ENCODE data around the gene PCDHGA6. TPM values are rescaled to one million over a fixed set of nuclear protein-coding genes. Genes with fewer than 3 reads are reported as not detected.
"Not testable (repeated sequence)": the region's sequence is repeated elsewhere in the genome, so short reads cannot be mapped to it uniquely, and the experiment has no call there.

Gene PCDHGA6
- polyA plus RNA-seq, 10 donors: 2.4 to 5.4 (median 3.4) TPM

DNA sequence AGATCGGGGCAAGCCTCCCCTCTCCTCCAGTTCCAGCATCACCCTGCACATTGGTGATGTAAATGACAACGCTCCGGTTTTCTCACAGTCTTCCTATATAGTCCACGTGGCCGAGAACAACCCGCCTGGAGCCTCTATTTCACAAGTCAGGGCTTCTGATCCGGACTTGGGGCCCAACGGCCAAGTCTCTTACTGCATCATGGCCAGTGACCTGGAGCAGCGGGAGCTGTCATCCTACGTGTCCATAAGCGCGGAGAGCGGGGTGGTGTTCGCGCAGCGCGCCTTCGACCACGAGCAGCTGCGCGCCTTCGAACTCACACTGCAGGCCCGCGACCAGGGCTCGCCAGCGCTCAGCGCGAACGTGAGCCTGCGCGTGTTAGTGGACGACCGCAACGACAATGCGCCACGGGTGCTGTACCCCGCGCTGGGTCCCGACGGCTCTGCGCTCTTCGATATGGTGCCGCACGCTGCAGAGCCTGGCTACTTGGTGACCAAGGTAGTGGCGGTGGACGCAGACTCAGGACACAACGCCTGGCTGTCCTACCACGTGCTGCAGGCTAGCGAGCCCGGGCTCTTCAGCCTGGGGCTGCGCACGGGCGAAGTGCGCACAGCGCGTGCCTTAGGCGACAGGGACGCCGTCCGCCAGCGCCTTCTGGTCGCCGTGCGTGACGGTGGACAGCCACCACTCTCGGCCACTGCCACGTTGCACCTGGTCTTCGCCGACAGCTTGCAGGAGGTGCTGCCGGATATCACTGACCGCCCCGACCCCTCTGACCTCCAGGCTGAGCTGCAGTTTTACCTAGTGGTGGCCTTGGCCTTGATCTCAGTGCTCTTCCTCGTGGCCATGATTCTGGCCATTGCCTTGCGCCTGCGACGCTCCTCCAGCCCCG, 15.7 kb downstream of the PCDHGA6 start:
- DNase-seq: no peak

DNA sequence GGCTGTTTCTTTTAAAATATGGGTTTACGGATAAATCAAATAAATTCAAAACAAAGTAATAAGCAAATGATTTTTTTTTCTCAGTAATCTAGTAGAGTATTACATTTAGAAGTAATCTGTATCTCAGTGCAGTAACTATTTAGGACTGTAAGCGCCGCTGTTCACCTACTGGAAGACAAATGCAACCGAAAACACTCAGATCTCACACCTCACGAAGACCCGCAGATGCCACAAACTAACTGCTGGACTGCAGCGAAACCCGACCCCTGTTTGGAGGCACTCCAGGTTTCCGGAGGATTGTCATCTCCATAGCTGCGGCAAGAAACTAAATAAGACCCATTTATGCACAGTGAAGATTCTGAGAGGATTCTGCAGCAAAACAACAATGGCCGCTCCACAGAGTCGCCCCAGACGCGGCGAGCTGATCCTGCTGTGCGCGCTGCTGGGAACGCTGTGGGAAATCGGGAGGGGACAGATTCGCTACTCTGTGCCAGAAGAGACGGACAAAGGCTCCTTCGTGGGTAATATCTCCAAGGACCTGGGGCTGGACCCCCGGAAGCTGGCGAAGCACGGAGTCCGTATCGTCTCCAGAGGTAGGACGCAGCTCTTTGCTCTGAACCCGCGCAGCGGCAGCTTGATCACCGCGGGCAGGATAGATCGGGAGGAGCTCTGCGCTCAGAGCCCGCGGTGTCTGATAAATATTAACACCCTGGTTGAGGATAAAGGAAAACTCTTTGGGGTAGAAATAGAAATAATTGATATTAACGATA, 18.9 kb downstream of the PCDHGA6 start, which contains the start of gene PCDHGA8:
Gene PCDHGA8, plus strand, starts transcription at position 205 of the 770 bp plus-strand sequence. Its CDS starts 181 bp downstream, at position 386.
- no peak for DNase-seq

DNA sequence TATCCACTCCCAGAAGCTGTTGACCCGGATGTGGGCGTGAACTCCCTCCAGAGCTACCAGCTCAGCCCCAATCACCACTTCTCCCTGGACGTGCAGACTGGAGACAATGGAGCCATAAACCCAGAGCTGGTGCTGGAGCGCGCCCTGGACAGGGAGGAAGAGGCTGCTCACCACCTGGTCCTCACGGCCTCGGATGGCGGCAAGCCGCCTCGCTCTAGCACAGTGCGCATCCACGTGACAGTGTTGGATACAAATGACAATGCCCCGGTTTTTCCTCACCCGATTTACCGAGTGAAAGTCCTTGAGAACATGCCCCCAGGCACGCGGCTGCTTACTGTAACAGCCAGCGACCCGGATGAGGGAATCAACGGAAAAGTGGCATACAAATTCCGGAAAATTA, 19.6 kb downstream of the PCDHGA6 start:
- no peak for DNase-seq

DNA sequence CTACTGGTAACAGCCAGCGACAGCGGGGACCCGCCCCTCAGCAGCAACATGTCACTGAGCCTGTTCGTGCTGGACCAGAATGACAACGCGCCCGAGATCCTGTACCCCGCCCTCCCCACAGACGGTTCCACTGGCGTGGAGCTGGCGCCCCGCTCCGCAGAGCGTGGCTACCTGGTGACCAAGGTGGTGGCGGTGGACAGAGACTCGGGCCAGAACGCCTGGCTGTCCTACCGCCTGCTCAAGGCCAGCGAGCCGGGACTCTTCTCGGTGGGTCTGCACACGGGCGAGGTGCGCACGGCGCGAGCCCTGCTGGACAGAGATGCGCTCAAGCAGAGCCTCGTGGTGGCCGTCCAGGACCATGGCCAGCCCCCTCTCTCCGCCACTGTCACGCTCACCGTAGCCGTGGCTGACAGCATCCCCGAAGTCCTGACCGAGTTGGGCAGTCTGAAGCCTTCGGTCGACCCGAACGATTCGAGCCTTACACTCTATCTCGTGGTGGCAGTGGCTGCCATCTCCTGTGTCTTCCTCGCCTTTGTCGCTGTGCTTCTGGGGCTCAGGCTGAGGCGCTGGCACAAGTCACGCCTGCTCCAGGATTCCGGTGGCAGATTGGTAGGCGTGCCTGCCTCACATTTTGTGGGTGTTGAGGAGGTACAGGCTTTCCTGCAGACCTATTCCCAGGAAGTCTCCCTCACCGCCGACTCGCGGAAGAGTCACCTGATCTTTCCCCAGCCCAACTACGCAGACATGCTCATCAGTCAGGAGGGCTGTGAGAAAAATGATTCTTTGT, 20.9 kb downstream of the PCDHGA6 start:
- DNase-seq: not testable (repeated sequence)

DNA sequence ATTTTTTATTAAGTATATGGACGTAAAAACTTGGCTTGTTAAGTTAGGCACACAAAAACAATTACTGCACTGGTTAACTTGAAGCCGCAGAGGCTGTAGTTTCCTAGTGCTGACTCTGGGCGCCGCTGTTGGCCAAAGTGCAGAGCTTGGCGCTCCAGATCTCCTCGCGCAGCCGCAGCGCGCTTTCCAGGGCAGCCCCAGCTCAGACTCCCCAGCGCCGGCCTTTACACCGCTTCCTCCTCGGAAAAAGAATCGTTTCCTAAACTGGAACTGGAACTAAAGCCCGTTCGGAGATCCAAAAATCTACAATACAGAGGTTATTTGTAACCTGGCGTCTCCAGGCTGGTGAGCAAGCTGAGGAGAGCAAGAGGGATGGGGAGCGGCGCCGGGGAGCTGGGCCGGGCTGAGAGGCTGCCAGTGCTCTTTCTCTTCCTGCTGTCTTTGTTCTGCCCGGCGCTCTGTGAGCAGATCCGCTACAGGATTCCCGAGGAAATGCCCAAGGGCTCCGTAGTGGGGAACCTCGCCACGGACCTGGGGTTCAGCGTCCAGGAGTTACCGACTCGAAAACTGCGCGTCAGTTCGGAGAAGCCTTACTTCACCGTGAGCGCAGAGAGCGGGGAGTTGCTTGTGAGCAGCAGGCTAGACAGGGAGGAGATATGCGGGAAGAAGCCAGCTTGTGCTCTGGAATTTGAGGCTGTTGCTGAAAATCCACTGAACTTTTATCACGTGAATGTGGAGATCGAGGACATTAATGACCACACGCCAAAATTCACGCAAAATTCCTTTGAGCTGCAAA, 24.3 kb downstream of the PCDHGA6 start, which contains the start of gene PCDHGB5:
Gene PCDHGB5, plus strand, starts transcription at position 192 of the 796 bp plus-strand sequence. Its CDS starts 181 bp downstream, at position 373.
- DNase-seq: peak in 1 of 3 donors; percentile 24

DNA sequence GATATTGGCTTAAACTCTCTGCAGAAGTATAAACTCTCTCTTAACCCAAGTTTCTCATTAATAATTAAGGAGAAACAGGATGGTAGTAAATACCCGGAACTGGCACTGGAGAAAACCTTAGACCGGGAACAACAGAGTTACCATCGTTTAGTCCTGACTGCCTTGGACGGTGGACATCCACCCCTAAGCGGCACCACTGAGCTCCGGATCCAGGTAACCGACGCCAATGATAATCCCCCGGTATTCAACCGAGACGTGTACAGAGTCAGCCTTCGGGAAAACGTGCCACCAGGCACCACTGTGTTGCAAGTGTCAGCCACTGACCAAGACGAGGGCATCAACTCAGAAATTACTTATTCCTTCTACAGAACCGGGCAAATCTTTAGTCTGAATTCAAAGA, 24.9 kb downstream of the PCDHGA6 start:
- no peak for DNase-seq

DNA sequence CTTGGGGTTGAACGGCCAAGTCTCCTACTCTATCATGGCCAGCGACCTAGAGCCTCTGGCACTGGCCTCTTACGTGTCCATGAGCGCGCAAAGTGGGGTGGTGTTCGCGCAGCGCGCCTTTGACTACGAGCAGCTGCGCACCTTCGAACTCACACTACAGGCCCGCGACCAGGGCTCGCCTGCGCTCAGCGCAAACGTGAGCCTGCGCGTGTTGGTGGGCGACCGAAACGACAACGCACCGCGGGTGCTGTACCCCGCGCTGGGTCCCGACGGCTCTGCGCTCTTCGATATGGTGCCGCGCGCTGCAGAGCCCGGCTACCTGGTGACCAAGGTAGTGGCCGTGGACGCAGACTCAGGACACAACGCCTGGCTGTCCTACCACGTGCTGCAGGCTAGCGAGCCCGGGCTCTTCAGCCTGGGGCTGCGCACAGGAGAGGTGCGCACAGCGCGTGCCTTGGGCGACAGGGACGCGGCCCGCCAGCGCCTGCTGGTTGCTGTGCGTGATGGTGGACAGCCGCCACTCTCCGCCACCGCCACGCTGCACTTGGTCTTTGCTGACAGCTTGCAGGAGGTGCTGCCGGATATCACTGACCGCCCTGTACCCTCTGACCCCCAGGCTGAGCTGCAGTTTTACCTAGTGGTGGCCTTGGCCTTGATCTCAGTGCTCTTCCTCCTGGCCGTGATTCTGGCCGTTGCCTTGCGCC, 26.0 kb downstream of the PCDHGA6 start:
- DNase-seq: no peak

DNA sequence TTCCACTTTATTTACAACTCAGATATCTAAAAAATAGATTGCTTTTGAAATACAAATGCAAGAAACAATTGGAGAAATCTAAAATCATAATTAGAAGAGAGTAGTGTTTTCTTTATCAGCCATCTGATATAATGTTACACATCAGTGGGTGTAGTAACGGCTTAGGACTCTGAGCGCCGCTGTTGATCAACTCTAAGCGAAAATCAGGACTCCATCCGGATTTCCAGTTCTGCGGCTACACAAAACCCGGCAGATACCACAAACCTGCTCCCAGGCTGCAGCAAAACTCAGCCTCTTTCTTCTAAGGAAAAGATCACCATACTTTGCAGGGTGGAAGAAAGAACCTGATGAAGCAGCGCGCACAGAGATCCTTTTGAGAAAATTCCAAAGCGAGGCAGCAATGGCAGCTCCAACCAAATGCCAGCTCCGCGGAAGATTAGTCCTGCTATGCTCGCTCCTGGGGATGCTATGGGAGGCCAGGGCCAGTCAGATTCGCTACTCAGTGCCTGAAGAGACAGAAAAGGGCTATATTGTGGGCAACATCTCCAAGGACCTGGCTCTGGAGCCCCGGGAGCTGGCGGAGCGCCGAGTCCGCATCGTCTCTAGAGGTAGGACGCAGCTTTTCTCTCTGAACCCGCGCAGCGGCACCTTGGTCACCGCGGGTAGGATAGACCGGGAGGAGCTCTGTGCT, 29.0 kb downstream of the PCDHGA6 start, which contains the start of gene PCDHGA9:
Gene PCDHGA9, plus strand, starts transcription at position 226 of the 691 bp plus-strand sequence. Its CDS starts 175 bp downstream, at position 401.
- DNase-seq: no peak

DNA sequence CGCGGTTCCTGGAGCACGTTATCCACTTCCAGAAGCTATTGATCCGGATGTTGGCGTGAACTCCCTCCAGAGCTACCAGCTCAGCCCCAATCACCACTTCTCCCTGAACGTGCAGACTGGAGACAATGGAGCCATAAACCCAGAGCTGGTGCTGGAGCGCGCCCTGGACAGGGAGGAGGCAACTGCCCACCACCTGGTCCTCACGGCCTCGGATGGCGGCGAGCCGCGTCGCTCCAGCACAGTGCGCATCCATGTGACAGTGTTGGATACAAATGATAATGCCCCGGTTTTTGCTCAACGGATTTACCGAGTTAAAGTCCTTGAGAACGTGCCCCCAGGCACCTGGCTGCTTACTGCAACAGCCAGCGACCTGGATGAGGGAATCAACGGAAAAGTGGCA, 29.7 kb downstream of the PCDHGA6 start:
- DNase-seq: no peak

DNA sequence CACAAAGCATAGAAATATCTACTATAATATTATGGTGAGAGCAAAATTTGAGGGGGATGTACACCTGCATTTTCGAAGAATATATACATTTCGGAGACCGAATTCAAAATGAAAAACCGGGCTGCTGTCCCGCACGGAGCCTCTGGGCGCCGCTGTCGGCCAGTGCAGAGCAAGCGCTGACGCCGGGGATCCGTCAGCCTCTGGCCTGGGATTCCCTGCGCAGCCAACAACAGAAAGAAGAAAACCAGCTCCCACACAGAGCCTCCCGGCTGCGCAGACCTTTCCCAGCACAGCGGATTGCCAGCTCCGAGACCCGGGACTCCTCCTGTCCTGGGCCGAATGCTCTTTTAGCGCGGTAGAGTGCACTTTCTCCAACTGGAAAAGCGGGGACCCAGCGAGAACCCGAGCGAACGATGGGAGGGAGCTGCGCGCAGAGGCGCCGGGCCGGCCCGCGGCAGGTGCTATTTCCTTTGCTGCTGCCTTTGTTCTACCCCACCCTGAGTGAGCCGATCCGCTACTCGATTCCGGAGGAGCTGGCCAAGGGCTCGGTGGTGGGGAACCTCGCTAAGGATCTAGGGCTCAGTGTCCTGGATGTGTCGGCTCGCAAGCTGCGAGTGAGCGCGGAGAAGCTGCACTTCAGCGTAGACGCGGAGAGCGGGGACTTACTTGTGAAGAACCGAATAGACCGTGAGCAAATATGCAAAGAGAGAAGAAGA, 34.3 kb downstream of the PCDHGA6 start, which contains the start of gene PCDHGB6:
Gene PCDHGB6, plus strand, starts transcription at position 232 of the 716 bp plus-strand sequence. Its CDS starts 182 bp downstream, at position 414.
- DNase-seq: peak in 1 of 3 donors; percentile 57

DNA sequence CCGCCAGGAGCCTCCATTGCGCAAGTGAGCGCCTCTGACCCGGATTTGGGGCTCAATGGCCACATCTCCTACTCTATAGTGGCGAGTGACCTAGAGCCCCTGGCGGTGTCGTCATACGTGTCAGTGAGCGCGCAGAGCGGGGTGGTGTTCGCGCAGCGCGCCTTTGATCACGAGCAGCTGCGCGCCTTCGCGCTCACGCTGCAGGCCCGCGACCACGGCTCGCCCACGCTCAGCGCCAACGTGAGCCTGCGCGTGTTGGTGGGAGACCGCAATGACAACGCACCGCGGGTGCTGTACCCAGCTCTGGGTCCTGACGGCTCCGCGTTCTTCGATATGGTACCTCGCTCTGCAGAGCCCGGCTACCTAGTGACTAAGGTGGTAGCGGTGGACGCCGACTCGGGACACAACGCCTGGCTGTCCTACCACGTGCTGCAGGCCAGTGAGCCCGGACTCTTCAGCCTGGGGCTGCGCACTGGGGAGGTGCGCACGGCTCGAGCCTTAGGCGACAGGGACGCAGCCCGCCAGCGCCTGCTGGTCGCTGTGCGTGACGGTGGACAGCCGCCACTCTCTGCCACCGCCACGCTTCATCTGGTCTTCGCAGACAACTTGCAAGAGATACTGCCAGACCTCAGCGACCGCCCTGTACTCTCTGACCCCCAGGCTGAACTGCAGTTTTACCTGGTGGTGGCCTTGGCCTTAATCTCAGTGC, 36.1 kb downstream of the PCDHGA6 start:
- no peak for DNase-seq

DNA sequence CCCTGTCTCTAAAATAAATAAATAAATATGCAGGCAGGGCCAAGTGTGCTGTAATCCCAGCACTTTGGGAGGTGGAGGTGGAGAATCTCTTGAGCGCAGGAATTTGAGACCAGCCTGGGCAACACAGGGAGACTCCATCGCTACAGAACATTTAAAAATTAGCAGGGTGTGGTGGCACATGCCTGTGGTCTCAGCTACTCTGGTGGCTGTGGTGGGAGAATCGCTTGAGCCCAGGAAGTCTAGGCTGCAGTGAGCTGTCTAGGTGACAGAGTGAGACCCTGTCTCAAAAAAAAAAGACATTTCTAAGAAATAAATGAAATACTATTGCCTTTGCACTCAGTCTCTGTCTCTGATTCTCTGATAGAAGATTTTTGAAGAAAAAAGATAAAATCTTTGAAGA, 37.9 kb downstream of the PCDHGA6 start:
- DNase-seq: no peak

DNA sequence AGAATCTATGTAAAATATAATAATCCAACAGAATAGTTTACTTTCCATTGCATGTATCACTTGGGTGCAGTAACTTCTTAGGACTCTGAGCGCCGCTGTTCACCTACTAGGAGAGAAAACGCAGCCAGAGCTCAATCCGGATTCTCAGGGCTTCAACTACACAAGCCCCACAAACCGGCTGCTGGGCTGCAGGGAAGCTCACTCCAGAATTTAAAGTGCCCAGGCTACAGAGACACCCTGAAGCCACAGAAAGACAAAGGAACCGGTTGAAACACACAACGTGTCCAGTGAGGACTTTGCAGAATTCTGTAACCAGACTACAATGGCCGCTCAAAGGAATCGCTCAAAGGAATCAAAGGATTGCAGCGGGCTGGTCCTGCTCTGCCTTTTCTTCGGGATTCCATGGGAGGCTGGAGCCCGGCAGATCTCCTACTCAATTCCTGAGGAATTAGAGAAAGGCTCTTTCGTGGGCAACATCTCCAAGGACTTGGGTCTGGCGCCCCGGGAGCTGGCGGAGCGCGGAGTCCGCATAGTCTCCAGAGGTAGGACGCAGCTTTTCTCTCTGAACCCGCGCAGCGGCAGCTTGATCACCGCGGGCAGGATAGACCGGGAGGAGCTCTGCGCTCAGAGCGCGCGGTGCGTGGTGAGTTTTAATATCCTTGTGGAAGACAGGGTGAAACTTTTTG, 39.3 kb downstream of the PCDHGA6 start, which contains the start of gene PCDHGA10:
Gene PCDHGA10, plus strand, starts transcription at position 134 of the 686 bp plus-strand sequence. Its CDS starts 189 bp downstream, at position 323.
- peak in 2 of 3 donors; percentile 34 to 47 for DNase-seq

DNA sequence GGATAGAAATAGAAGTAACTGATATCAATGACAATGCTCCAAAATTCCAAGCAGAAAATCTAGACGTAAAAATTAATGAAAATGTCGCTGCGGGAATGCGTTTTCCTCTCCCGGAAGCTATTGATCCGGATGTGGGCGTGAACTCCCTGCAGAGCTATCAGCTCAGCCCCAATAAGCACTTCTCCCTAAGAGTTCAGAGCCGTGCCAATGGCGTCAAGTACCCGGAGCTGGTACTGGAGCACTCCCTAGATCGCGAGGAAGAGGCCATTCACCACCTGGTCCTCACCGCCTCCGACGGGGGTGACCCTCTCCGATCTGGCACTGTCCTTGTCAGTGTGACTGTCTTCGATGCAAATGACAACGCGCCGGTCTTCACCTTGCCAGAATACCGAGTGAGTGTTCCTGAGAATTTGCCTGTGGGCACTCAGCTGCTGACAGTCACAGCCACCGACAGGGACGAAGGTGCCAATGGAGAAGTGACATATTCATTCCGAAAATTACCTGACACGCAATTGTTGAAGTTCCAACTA, 39.9 kb downstream of the PCDHGA6 start:
- no peak for DNase-seq

DNA sequence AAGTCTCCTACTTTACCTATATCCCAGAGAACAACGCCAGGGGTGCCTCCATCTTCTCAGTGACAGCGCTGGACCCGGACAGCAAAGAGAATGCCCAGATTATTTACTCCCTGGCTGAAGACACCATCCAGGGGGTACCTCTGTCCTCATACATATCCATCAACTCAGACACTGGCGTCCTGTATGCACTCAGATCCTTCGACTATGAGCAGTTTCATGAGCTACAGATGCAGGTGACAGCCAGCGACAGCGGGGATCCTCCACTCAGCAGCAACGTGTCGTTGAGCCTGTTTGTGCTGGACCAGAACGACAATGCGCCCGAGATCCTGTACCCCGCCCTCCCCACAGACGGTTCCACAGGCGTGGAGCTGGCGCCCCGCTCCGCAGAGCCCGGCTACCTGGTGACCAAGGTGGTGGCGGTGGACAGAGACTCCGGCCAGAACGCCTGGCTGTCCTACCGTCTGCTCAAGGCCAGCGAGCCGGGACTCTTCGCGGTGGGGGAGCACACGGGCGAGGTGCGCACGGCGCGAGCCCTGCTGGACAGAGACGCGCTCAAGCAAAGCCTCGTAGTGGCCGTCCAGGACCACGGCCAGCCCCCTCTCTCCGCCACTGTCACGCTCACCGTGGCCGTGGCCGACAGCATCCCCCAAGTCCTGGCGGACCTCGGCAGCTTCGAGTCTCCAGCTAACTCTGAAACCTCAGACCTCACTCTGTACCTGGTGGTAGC, 41.0 kb downstream of the PCDHGA6 start:
- not testable (repeated sequence) for DNase-seq

DNA sequence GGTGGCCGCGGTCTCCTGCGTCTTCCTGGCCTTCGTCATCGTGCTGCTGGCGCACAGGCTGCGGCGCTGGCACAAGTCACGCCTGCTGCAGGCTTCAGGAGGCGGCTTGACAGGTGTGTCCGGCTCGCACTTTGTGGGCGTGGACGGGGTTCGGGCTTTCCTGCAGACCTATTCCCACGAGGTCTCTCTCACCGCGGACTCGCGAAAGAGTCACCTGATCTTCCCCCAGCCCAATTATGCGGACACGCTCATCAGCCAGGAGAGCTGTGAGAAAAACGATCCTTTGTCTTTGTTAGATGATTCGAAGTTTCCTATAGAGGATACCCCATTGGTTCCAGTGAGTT, 41.6 kb downstream of the PCDHGA6 start:
- DNase-seq: not testable (repeated sequence)
